ENCODE measurements around the gene FGA. TPM values are rescaled to one million over a fixed set of nuclear protein-coding genes. Genes with fewer than 3 reads are reported as not detected.

The FGA gene
- total RNA-seq, 1 donor, result not detected

- H3K4me2 ChIP-seq (ENCODE audit: insufficient read depth, low read length), result no peak overlapping the region
- TF ChIP-seq CTCF (IDR thresholded peaks at IDR 0.05; ENCODE audit: extremely low read depth, low read depth, low read length), result no peak
- peaks cover 90% of the 10 kb centered on the region for H3K36me3 ChIP-seq (ENCODE audit: insufficient read depth, low read length)
- H3K27ac ChIP-seq (ENCODE audit: low read depth, low read length), result no peak overlapping the region
- H3K4me1 ChIP-seq (ENCODE audit: insufficient read depth, low read length), result no peaks in the 10 kb centered on the region
- peaks cover under 1% of the 10 kb centered on the region for H3K79me2 ChIP-seq (ENCODE audit: insufficient read depth, low read length)
- H3K9me3 ChIP-seq (ENCODE audit: low read depth, low read length), result no peaks in the 10 kb centered on the region
- no peak for DNase-seq (ENCODE audit: insufficient read length, low spot score, missing footprints)
- H2AFZ ChIP-seq (ENCODE audit: low read length), result no peak overlapping the region
- H4K20me1 ChIP-seq (ENCODE audit: insufficient read depth, low read length), result no peaks in the 10 kb centered on the region
- no peaks in the 10 kb centered on the region for H3K27me3 ChIP-seq (ENCODE audit: insufficient read depth, low read length)
- H3K4me3 ChIP-seq (ENCODE audit: insufficient read depth, low read length), result no peak overlapping the region
Measured at GRCh38 chr4:154542271-154542879, 48.2 kb downstream of the FGA start.

Small RNA genes within 50 kb of the gene (small RNA-seq; reads per million reads assigned to genes)
- gene RNU6-1285P, result not detected

Other genes starting within 250 kb of the FGA start
- gene DCHS2, start 98.9 kb downstream of the FGA start, total RNA-seq, result under 0.01 TPM in 2 replicates
- 79.9 and 81.8 TPM in 2 replicates for gene PLRG1, start 40.3 kb downstream of the FGA start, total RNA-seq
- gene FGB, start 27.7 kb downstream of the FGA start, total RNA-seq, result not detected in 2 replicates
- not detected in 2 replicates for gene FGG, start 21.9 kb upstream of the FGA start, total RNA-seq
- not detected in 2 replicates for gene LRAT, start 153.3 kb upstream of the FGA start, total RNA-seq
- not detected in 2 replicates for gene RBM46, start 190.5 kb upstream of the FGA start, total RNA-seq